Astrocyte of the spinal cord (primary cell): Measurements from ENCODE around the gene SLC22A23.

ENCODE experiments used
- DNase-seq: peaks from one replicate; pipeline ENCODE4 v3.0.0; 2011; ENCODE audit warnings: low read depth, low spot score
- H3K4me3 ChIP-seq: 2 replicates; pipeline ENCODE4 v1.5.1; 2011; ENCODE audit warnings: low read depth, mild to moderate bottlenecking, low read length, moderate library complexity
- in situ Hi-C: cut with HindIII; loops from 2 replicates; pipeline ENCODE4 v1.10.0; 2017; ENCODE audit warnings: low sequenced_read_pairs
- TF ChIP-seq, protein P1 (sequence below): IDR thresholded peaks from 2 replicates; pipeline ENCODE4 v1.5.1; 2012; ENCODE audit warnings: low read depth, mild to moderate bottlenecking, low read length, inconsistent platforms

Gene SLC22A23

GRCh38 chr6:3269281-3269975 lies 187.4 kb downstream of the SLC22A23 start:
- TF ChIP-seq, protein P1, sequence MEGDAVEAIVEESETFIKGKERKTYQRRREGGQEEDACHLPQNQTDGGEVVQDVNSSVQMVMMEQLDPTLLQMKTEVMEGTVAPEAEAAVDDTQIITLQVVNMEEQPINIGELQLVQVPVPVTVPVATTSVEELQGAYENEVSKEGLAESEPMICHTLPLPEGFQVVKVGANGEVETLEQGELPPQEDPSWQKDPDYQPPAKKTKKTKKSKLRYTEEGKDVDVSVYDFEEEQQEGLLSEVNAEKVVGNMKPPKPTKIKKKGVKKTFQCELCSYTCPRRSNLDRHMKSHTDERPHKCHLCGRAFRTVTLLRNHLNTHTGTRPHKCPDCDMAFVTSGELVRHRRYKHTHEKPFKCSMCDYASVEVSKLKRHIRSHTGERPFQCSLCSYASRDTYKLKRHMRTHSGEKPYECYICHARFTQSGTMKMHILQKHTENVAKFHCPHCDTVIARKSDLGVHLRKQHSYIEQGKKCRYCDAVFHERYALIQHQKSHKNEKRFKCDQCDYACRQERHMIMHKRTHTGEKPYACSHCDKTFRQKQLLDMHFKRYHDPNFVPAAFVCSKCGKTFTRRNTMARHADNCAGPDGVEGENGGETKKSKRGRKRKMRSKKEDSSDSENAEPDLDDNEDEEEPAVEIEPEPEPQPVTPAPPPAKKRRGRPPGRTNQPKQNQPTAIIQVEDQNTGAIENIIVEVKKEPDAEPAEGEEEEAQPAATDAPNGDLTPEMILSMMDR: no peak
- in situ Hi-C loops: no loop called here
- no peak for DNase-seq
- no peak overlapping the region for H3K4me3 ChIP-seq

DNA sequence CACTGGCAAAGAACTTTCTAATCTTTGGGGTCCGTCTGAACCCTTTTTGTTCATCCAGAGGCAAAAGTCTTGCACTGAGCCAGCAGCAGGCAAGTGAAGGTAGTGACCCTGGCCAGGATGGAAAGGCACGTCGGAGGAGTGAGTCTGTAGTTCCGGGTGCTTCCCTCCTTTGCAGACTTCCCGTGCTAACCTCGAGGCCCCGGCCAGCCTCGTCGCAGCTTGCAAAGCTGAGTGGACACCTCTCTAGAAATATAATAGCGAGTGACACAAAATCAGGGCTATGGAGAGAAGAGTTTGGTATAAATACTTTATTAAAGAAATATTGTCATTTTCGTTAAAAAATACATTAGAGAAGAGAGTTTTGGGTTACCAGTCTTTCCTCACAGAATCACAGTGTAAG lies 188.2 kb downstream of the SLC22A23 start:
- in situ Hi-C loops: no loop called here
- TF ChIP-seq, protein P1: no peak
- no peak overlapping the region for H3K4me3 ChIP-seq
- no peak for DNase-seq

- in situ Hi-C loops: no loop called here
- DNase-seq: no peak
- TF ChIP-seq, protein P1: no peak
- no peak overlapping the region for H3K4me3 ChIP-seq
These were observed 189.7 kb downstream of the SLC22A23 start for GRCh38 chr6:3267162-3267561.

GRCh38 chr6:3266170-3266569 lies 190.7 kb downstream of the SLC22A23 start:
- in situ Hi-C loops: no loop called here
- TF ChIP-seq, protein P1: no peak
- DNase-seq: no peak
- H3K4me3 ChIP-seq: no peak overlapping the region

GRCh38 chr6:3265671-3266070 lies 191.2 kb downstream of the SLC22A23 start:
- TF ChIP-seq, protein P1: no peak
- H3K4me3 ChIP-seq: no peak overlapping the region
- in situ Hi-C loops: no loop called here
- no peak for DNase-seq

DNA sequence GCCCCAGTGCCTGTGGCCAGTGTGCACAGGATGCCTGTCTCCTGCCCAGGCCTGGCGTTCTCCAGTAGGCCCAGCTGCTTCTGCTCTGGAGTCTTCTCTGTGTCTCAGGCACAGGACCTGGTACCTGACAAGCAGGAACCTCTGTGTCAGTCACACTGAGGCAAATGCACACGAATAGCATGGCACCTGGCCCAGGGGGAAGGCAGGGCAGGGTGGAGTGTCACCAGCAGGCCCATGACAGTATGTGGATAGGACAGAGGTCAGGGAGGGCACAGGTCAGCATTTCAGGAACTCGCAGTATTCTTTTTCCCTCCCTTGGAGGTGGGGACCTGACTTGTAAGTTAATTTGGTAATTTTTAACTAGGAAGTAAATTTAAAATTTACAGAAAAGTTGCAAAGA lies 192.5 kb downstream of the SLC22A23 start:
- DNase-seq: no peak
- H3K4me3 ChIP-seq: no peak overlapping the region
- TF ChIP-seq, protein P1: no peak
- in situ Hi-C loops: no loop called here
